SK-N-DZ (cell line): ENCODE data around the gene BMP10. TPM values are rescaled to one million over a fixed set of nuclear protein-coding genes. Genes with fewer than 3 reads are reported as not detected.

Source experiments
- DNase-seq: peaks from one replicate; pipeline ENCODE4 v3.0.0-alpha.2; 2015; ENCODE audit warnings: low spot score
- polyA plus RNA-seq, 2 experiments: library from polyadenylated mRNA; depleted of rRNA; stranded (reverse); fragments of >200 nt; gene quantifications; 2 replicates each; pipeline ENCODE4 v1.2.3, GENCODE V29; 2014

Gene BMP10
- not detected in 2 replicates for polyA plus RNA-seq (2014; cell fraction: cytosol; rRNA removed)
- not detected in 2 replicates for polyA plus RNA-seq (2014; cell fraction: nucleus; rRNA removed)

- DNase-seq = no peak
These were observed at the start of gene BMP10 for GRCh38 chr2:68871159-68871764. BMP10 (minus strand) TSS chr2:68871397; CDS start chr2:68871358, 39 bp downstream.

GRCh38 chr2:68920481-68921170 is 49.4 kb upstream of the BMP10 start:
- no peak for DNase-seq

GRCh38 chr2:68918497-68918896 is 47.3 kb upstream of the BMP10 start:
- no peak for DNase-seq

GRCh38 chr2:68917034-68917718 is 46.0 kb upstream of the BMP10 start:
- no peak for DNase-seq

- no peak for DNase-seq
These were observed 45.0 kb upstream of the BMP10 start for GRCh38 chr2:68916226-68916625.

- DNase-seq = no peak
These were observed 44.2 kb upstream of the BMP10 start for GRCh38 chr2:68915393-68915792.

GRCh38 chr2:68913359-68913758 is 42.2 kb upstream of the BMP10 start:
- DNase-seq = no peak

- DNase-seq = no peak
These were observed 41.5 kb upstream of the BMP10 start for GRCh38 chr2:68912732-68913131.

- DNase-seq = no peak
These were observed 40.9 kb upstream of the BMP10 start for GRCh38 chr2:68912111-68912510.

GRCh38 chr2:68911709-68912108 is 40.5 kb upstream of the BMP10 start:
- DNase-seq = no peak

- no peak for DNase-seq
These were observed 40.0 kb upstream of the BMP10 start for GRCh38 chr2:68911246-68911645.

- peak; percentile 75 for DNase-seq
These were observed 38.8 kb upstream of the BMP10 start for GRCh38 chr2:68909793-68910674.

- peak; percentile 25 for DNase-seq
These were observed 37.3 kb upstream of the BMP10 start for GRCh38 chr2:68908392-68908970.

- DNase-seq = no peak
These were observed 36.7 kb upstream of the BMP10 start for GRCh38 chr2:68907920-68908253.

GRCh38 chr2:68907232-68907919 is 36.2 kb upstream of the BMP10 start:
- no peak for DNase-seq

- DNase-seq = no peak
These were observed 35.5 kb upstream of the BMP10 start for GRCh38 chr2:68906716-68907115.

GRCh38 chr2:68905116-68905515 is 33.9 kb upstream of the BMP10 start:
- DNase-seq = no peak

- DNase-seq = no peak
These were observed 30.4 kb upstream of the BMP10 start for GRCh38 chr2:68901561-68901960.

- DNase-seq = no peak
These were observed 30.0 kb upstream of the BMP10 start for GRCh38 chr2:68901199-68901514.

GRCh38 chr2:68900496-68901198 is 29.4 kb upstream of the BMP10 start:
- no peak for DNase-seq
